ENCODE results near the gene PDE6A. TPM values are rescaled to one million over a fixed set of nuclear protein-coding genes. Genes with fewer than 3 reads are reported as not detected.

Gene PDE6A
- polyA plus RNA-seq, 2 of the 4 experiments (the other 2 are of a cell fraction) = 0.28 to 0.35 TPM

DNA sequence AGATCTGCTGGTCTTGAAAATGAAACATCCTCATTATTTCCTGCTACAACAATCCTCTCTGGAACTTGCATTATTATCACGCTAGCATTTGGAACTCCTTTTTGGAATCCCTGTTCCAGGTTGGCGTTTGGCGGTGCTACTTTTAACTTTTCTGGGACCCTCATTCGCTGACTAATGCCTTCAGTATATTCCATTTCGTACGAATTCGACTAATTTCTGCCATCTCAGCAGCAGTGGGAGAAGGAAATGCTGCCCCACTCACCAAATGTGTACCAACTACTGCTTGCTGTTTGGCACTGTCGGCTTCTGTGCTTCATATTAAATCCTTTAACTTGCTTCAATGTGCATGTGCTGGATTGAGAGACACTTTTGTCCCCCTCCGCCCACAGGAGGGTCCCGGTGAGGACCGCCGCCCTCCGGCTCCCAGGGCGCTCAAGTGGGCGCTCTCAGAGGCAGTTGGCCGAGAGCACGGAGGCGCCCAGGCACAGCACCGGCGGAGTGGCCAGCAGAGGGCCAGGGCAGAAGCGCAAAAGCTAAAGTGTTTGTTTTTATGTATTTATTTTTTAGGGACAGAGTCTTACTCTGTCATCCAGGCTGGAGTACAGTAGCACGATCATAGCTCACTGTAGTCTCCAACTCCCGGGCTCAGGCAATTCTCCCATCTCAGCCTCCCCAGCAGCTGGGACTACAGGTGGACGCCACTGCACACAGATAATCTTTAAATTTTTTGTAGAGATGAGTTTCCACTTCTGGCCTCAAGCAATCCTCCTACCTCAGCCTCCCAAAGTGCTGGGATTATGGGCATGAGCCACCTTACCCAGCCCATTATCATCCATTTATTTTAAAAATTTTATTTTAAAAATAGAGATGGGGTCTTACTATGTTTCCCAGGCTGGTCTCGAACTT, 11.9 kb downstream of the PDE6A start:
- ChIA-PET POLR2A (interaction anchor here (6.5 kb wide), 1 partner anchor 28 kb away, joined by 61 read pairs; the partner anchor contains the start of gene SLC26A2), CTCF (interaction anchor here (0.6 to 19.0 kb wide), 22 partner anchors 9 to 314 kb away, joined by 3 to 386 read pairs (median 5); partner anchors contain the start of genes HMGXB3, PDE6A, SLC26A2 and TIGD6)
- peak overlapping the region; percentile 88 to 92 for H3K27ac ChIP-seq
- TF ChIP-seq RCOR1 (IDR thresholded peaks at IDR 0.05; ENCODE audit: low read depth, low read length) = no peak
- no peak for TF ChIP-seq HOXB5 (CRISPR knock-in tag; IDR thresholded peaks at IDR 0.05)
- peak; percentile 39; the same call in 1 of the 2 replicates for TF ChIP-seq HDAC2 (IDR thresholded peaks at IDR 0.05)
- TF ChIP-seq TP53 (CRISPR knock-in tag; IDR thresholded peaks at IDR 0.05) = no peak
- TF ChIP-seq RAD21 (conservative IDR thresholded peaks at IDR 0.05 in 1 of 2, IDR thresholded peaks at IDR 0.05 in 1 of 2) = peak; percentile 61 to 72
- TF ChIP-seq NPAS2 (CRISPR knock-in tag; IDR thresholded peaks at IDR 0.05; ENCODE audit: borderline replicate concordance) = no peak
- TF ChIP-seq, protein P1, sequence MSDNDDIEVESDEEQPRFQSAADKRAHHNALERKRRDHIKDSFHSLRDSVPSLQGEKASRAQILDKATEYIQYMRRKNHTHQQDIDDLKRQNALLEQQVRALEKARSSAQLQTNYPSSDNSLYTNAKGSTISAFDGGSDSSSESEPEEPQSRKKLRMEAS (IDR thresholded peaks at IDR 0.05) = peak; percentile 25; the same call in 1 of the 2 replicates
- TF ChIP-seq MAFK (IDR thresholded peaks at IDR 0.05; ENCODE audit: partially characterized antibody) = peak; percentile 93
- TF ChIP-seq, protein P2, sequence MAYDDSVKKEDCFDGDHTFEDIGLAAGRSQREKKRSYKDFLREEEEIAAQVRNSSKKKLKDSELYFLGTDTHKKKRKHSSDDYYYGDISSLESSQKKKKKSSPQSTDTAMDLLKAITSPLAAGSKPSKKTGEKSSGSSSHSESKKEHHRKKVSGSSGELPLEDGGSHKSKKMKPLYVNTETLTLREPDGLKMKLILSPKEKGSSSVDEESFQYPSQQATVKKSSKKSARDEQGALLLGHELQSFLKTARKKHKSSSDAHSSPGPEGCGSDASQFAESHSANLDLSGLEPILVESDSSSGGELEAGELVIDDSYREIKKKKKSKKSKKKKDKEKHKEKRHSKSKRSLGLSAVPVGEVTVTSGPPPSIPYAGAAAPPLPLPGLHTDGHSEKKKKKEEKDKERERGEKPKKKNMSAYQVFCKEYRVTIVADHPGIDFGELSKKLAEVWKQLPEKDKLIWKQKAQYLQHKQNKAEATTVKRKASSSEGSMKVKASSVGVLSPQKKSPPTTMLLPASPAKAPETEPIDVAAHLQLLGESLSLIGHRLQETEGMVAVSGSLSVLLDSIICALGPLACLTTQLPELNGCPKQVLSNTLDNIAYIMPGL (CRISPR knock-in tag; IDR thresholded peaks at IDR 0.05; ENCODE audit: borderline replicate concordance) = no peak
- TF ChIP-seq RFX5 (IDR thresholded peaks at IDR 0.05) = no peak
- TF ChIP-seq POLR2A (IDR thresholded peaks at IDR 0.05; ENCODE audit: low read length) = no peak
- no peak for TF ChIP-seq KDM1A (IDR thresholded peaks at IDR 0.05; ENCODE audit: low read depth)
- TF ChIP-seq ZSCAN20 (CRISPR knock-in tag; IDR thresholded peaks at IDR 0.05) = no peak
- no peak for TF ChIP-seq BHLHE40 (IDR thresholded peaks at IDR 0.05; ENCODE audit: low read depth, low read length)
- TF ChIP-seq, protein P3, sequence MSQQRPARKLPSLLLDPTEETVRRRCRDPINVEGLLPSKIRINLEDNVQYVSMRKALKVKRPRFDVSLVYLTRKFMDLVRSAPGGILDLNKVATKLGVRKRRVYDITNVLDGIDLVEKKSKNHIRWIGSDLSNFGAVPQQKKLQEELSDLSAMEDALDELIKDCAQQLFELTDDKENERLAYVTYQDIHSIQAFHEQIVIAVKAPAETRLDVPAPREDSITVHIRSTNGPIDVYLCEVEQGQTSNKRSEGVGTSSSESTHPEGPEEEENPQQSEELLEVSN (IDR thresholded peaks at IDR 0.05; ENCODE audit: borderline replicate concordance, low read depth) = no peak
- TF ChIP-seq SMC3 (IDR thresholded peaks at IDR 0.05) = peak; percentile 90
- no peak for TF ChIP-seq FOSL2 (IDR thresholded peaks at IDR 0.05)
- 0 out of 2 replicates have a peak, but pooled peaks have one; percentile 11 for TF ChIP-seq FOSL2 (CRISPR knock-in tag; IDR thresholded peaks at IDR 0.05)
- TF ChIP-seq, protein P4, sequence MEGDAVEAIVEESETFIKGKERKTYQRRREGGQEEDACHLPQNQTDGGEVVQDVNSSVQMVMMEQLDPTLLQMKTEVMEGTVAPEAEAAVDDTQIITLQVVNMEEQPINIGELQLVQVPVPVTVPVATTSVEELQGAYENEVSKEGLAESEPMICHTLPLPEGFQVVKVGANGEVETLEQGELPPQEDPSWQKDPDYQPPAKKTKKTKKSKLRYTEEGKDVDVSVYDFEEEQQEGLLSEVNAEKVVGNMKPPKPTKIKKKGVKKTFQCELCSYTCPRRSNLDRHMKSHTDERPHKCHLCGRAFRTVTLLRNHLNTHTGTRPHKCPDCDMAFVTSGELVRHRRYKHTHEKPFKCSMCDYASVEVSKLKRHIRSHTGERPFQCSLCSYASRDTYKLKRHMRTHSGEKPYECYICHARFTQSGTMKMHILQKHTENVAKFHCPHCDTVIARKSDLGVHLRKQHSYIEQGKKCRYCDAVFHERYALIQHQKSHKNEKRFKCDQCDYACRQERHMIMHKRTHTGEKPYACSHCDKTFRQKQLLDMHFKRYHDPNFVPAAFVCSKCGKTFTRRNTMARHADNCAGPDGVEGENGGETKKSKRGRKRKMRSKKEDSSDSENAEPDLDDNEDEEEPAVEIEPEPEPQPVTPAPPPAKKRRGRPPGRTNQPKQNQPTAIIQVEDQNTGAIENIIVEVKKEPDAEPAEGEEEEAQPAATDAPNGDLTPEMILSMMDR (IDR thresholded peaks at IDR 0.05) = peak; percentile 78
- no peak for TF ChIP-seq ZNF302 (CRISPR knock-in tag; IDR thresholded peaks at IDR 0.05)
- no peak for TF ChIP-seq PHF8 (IDR thresholded peaks at IDR 0.05; ENCODE audit: borderline replicate concordance, low read depth)
- TF ChIP-seq, protein P5, sequence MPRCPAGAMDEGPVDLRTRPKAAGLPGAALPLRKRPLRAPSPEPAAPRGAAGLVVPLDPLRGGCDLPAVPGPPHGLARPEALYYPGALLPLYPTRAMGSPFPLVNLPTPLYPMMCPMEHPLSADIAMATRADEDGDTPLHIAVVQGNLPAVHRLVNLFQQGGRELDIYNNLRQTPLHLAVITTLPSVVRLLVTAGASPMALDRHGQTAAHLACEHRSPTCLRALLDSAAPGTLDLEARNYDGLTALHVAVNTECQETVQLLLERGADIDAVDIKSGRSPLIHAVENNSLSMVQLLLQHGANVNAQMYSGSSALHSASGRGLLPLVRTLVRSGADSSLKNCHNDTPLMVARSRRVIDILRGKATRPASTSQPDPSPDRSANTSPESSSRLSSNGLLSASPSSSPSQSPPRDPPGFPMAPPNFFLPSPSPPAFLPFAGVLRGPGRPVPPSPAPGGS (IDR thresholded peaks at IDR 0.05) = no peak
- peak overlapping the region; percentile 41 for H3K4me3 ChIP-seq
- peak overlapping the region; percentile 84 for H3K4me2 ChIP-seq
- 9% methylated on average over 24 of the region's 25 CpGs for WGBS (ENCODE audit: missing lambda C conversion rate)
- DNase-seq (ENCODE audit: low read depth in 1 of 2, low spot score in 1 of 2) (peak; percentile 54 to 69), FAIRE-seq (peak; percentile 28), ATAC-seq (peak; percentile 95)
- H3K9me3 ChIP-seq = no peaks in the 10 kb centered on the region
- H3K4me1 ChIP-seq = peaks cover 47% of the 10 kb centered on the region

Measured in A549 (cell line).